ENCODE results near the gene TSPAN5.
"Not testable (repeated sequence)": the region's sequence is repeated elsewhere in the genome, so short reads cannot be mapped to it uniquely, and the experiment has no call there.

TSPAN5 gene

GRCh38 chr4:98482847-98483806 is 175.3 kb downstream of the TSPAN5 start:
- no peak for DNase-seq

DNA sequence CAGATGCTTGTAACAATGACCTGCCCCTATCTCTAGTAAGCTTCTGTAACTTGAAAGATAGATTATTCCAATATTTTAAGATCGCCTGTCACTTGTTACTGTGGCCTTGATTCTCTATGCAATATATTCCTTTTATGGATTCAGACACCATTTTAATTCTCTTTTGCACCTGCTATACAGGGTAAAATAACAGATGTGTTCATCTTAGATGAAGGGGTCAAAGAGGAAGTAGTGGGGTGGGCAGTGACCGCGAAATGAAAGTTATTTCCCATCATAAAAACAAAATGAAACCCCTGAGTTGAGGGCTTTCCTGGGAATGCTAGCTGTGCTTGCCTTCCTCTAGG is 175.9 kb downstream of the TSPAN5 start:
- no peak for DNase-seq

DNA sequence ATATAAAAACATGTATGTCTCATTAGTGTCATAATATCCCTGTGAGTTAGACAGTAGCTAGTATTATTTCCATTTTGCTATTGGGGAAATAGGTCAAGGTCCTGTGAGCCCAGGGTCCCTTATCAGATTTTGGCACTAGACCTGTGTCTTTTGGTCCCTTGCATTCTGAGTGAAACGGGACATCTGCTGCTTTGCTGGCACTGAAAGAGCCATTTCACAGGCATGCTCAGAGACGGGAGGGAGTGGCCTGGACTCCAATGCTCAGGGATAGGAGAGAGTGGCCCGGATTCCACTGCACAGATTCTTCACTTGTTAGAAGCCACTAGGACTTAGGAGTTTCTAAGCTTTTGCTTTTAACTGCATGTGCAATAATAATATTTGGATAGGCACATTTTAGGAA is 177.2 kb downstream of the TSPAN5 start:
- no peak for DNase-seq

- no peak for DNase-seq
These were observed 177.9 kb downstream of the TSPAN5 start for GRCh38 chr4:98480535-98480934.

GRCh38 chr4:98479590-98479989 is 178.8 kb downstream of the TSPAN5 start:
- DNase-seq, result not testable (repeated sequence)

- no peak for DNase-seq
These were observed 181.5 kb downstream of the TSPAN5 start for GRCh38 chr4:98476891-98477290.

GRCh38 chr4:98474408-98474844 is 184.0 kb downstream of the TSPAN5 start:
- DNase-seq, result no peak

DNA sequence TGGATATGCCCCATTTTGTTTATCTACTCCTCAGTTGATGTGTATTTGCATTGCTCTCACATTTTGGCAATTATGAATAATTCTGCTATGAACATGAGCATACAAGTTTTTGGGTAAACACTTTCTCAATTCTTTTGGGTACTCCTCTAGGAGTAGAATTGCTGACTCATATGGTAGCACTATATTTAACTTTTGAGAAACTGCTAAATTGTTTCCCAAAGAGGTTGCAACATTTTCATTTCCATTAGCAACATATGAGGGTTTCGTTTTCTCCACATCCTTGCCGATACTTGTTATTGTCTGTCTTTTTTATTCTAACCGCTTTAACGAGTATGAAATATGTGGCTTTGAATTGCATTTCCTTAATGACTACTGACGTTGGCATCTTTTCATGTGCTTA is 185.4 kb downstream of the TSPAN5 start:
- DNase-seq, result no peak

DNA sequence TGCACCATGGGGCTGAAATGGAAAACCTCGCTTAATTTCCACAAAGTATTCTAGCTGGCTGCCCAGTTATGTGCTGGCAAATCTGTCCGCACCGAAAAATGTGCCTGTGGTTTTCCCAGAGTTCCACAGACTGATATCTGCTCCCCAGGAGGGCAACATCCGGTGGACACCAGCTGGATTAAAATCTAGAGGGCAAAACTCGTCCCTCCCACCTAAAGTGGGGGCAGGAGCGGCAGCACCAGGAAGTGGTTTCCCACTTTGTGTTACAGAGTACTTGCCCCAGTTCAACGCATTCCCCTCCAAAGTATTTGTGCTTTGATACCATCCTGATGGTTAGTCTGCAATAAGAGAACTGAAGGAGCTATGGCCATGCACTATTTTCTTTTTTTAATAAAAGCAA is 187.6 kb downstream of the TSPAN5 start:
- DNase-seq, result no peak

GRCh38 chr4:98470366-98470765 is 188.0 kb downstream of the TSPAN5 start:
- no peak for DNase-seq

DNA sequence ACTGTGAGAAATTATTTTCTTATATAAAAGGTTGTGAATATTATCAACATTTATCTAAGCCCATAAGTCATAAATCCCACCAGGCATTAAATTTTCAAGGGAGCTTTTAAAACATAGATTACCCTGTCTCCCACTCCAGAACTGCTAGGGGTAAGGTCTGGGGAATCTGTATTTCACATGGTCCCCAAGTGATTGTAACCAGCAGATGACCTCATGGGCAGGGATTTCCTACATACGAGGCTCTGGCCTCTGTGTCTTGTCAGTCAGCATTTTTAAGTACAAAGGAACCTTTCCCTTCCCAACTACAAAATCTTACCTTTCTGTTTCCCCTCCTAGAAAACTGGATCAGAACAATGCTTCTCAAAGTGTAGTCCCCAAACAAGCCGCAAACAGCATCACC is 188.6 kb downstream of the TSPAN5 start:
- DNase-seq, result no peak

DNA sequence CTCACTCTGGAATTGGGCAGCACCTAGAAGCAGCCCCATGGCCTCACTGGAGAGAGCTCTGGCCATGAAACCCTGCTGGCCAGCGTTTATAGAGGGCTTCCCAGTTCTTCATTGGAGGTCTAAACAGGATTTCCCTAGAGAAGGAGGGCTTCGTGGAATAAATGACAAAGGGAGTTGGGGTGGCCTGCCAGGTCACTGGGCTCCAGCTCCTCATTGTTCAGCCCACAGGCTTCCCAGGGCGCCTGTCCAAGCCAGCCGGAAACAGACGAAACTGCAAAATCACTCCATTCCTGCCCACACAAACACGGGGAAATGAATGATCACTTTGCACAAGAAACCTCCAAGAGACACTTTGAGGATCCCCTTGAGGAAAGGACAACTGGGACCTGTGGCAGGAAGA is 189.7 kb downstream of the TSPAN5 start:
- no peak for DNase-seq

DNA sequence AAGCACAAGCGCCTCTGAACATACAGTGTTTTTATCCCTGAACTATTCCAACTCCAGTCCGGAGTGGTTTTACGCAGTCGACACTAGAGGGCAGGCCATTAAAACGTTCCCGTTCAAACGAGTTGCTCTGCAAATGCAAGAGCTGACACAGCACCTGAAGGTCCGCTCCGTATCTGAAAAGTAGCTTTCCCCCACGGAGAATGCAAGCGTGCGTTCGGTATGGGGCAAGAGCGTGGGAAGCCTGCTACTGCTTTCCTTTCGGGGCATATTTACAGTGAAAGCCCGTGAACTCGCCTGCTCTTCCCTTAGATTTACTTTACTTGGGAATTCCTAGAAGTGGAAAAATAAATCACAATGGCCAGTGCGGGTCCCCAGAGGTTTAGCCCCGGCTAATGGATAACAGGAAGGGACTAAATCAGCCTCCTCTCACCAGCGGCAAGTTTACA is 190.8 kb downstream of the TSPAN5 start:
- peak; percentile 6 to 71 (median 49) for DNase-seq

DNA sequence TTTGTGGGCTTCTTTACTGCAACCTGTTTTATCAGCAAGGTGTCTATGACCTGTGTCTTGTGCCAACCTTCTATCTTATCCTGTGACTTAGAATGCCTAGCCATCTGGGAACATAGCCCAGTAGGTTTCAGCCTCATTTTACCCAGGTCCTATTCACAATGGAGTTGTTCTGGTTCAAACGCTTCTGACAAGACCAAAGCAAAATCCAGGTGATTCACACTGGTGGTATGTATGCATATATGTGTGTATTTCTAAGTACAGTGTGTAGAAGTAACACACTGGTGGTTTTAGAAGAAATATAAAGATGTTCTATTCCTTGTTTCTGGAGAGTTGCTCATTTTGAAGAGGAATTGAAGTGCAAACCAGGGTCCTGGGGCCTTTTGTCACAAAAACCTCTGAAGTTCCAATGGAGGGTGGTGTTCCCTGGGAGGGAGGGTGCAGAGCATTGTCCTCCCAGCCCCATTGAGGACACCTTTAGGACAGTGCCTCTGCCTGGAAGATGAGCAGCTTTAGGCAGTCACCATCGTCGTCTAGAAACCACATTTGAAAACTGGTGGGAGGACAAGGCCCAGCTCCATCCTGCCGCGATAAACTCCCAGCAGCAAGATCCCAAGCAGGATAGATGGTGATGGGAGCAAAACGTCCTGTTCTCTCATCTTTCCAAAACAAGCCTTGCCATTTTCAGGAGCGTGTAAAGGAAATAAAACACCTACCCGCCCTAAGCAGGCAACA is 191.4 kb downstream of the TSPAN5 start:
- DNase-seq, result peak in 1 of 6 experiments; percentile 12

- DNase-seq, result no peak
These were observed 195.9 kb downstream of the TSPAN5 start for GRCh38 chr4:98462487-98462886.

- not testable (repeated sequence) for DNase-seq
These were observed 197.1 kb downstream of the TSPAN5 start for GRCh38 chr4:98461121-98461865.

GRCh38 chr4:98457422-98457821 is 201.0 kb downstream of the TSPAN5 start:
- DNase-seq, result not testable (repeated sequence)

DNA sequence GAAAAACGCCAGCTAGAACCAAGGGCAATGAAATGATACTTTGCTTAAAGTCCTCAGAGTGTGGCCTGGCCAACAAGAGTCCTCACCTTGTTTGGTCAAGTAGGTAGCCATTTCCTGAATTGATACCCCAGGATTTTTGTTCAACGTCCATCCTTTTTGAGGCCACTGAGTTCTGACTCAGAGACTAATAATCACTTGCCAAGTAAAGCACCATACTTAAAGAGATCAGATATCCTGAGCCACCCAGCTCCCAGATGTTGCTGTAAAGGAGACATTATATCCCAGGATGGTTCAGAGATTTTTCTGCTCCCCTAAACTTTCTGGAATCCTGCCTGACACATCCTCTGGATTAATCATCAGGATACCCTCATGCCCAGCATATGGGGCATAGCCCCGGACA is 206.3 kb downstream of the TSPAN5 start:
- DNase-seq, result no peak

- peak in 1 of 6 experiments; percentile 9 for DNase-seq
These were observed 209.5 kb downstream of the TSPAN5 start for GRCh38 chr4:98448908-98449307.

DNA sequence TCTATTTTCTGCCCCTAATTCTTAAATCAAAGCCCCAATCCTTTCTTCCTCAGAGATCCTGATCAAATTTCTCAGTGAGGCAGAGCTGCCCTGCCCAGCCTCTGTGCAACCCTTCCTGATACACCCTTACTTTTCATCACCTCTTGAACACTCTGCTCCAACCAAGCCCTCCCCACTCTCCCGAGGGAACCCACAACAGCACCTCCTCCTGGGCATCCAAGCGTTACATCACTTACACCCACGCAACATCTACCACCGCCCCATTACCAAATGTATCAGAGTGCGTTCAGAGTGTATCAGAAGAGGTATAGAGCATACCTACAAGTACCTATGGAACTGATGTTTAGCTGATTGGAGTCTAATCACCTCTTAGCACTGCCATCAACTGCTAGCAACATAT is 210.8 kb downstream of the TSPAN5 start:
- no peak for DNase-seq

DNA sequence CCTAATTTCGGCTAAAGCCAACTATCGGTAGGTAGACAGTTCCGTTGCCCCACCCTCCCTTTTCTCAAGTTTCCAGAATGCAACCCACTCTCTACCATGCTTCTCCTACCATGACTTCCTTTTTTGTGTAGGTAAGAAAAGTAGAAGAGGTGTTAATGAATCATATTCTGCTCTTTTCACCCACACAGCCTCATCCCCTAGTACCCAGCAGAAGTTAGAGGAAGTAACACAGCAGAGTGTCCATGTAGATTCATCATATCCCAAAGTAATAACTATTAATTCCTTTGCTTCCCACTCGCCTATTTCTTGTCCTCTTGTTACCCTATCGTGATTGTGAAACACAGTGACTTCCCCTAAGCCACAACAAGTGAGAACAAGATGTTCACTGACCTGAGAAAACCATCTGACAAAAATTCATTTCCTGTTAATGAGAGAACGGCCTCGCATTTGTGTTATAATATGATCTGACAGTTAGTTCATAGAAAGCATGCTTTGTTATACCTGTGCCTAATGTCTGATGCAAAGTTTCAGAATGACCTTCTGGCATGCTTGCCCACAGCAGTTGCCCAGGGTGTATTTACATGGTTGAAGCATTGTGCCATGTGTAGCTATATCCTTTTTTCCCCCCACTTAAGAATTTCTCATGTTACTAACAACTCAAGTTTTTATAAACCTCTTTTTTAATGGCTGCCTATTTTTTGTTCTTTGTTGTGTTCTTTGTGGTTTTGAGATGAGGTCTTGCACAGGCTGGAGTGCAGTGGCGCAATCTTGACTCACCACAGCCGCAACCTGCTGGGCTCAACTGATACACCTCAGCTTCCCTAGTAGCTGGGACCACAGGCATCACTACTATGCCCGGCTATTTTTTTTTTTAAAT is 211.7 kb downstream of the TSPAN5 start:
- DNase-seq, result peak in 4 of 6 experiments; percentile 6 to 50 (median 24)

DNA sequence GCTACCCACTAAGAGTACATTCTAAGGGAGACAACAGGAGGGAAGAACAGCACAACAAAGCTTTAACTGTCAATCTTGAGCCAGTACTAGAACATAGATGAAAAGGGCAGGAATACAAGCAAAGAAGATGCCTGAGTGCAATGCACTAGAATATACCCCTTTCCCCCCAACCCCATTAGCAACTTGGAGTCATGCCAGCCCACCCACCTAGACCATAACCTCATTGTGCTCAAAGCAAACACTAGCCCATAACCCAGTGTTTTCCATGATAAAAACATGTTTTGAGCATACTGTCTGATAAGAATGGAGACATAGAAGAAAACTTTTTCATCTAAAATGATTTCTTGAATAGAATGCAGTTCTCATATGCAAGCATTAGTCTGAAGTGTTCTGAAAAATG is 214.0 kb downstream of the TSPAN5 start:
- DNase-seq, result no peak
